GM19193 (cell line): ENCODE results near the gene CGB3.

Source experiments
- POLR2A ChIP-seq: IDR thresholded peaks from 4 replicates; pipeline ENCODE4 v1.6.1; 2011; ENCODE audit not compliant: insufficient read depth, insufficient read length; ENCODE audit errors: extremely low read depth

Gene CGB3

GRCh38 chr19:49014123-49014869 is 9.8 kb downstream of the CGB3 start:
- TF ChIP-seq POLR2A = no peak

- TF ChIP-seq POLR2A = no peak
Observed at GRCh38 chr19:49011194-49011593, 12.9 kb downstream of the CGB3 start.

GRCh38 chr19:49010453-49010852 is 13.7 kb downstream of the CGB3 start:
- no peak for TF ChIP-seq POLR2A

GRCh38 chr19:49009828-49010227 is 14.3 kb downstream of the CGB3 start:
- TF ChIP-seq POLR2A = no peak

GRCh38 chr19:49006905-49007304 is 17.2 kb downstream of the CGB3 start:
- TF ChIP-seq POLR2A = no peak

GRCh38 chr19:49004964-49005614 is 19.0 kb downstream of the CGB3 start:
- no peak for TF ChIP-seq POLR2A

GRCh38 chr19:49004133-49004532 is 20.0 kb downstream of the CGB3 start:
- TF ChIP-seq POLR2A = no peak

- TF ChIP-seq POLR2A = no peak
Observed at GRCh38 chr19:48999481-49000325, 24.4 kb downstream of the CGB3 start.

GRCh38 chr19:48997972-48998371 is 26.2 kb downstream of the CGB3 start:
- TF ChIP-seq POLR2A = no peak

GRCh38 chr19:48994035-48994386 is 30.1 kb downstream of the CGB3 start:
- no peak for TF ChIP-seq POLR2A

- peak; percentile 81 for TF ChIP-seq POLR2A
Observed at GRCh38 chr19:48993175-48994034, 30.7 kb downstream of the CGB3 start, which contains the start of the genes GYS1 and RUVBL2. Gene GYS1, minus strand, starts transcription at chr19:48993309. Its CDS starts 197 bp downstream, at chr19:48993112. Gene RUVBL2, plus strand, starts transcription at chr19:48993887. Its CDS starts 25 bp downstream, at chr19:48993912.

- TF ChIP-seq POLR2A = no peak
Observed at GRCh38 chr19:48992581-48993174, 31.5 kb downstream of the CGB3 start.

GRCh38 chr19:48991873-48992580 is 32.1 kb downstream of the CGB3 start:
- no peak for TF ChIP-seq POLR2A

- no peak for TF ChIP-seq POLR2A
Observed at GRCh38 chr19:48991011-48991609, 33.0 kb downstream of the CGB3 start.

GRCh38 chr19:48990400-48990799 is 33.7 kb downstream of the CGB3 start:
- TF ChIP-seq POLR2A = no peak
